GM18502 (cell line): Measurements from ENCODE around the gene VIPAS39.
"Not testable (repeated sequence)": the region's sequence is repeated elsewhere in the genome, so short reads cannot be mapped to it uniquely, and the experiment has no call there.

ENCODE experiments used
- ATAC-seq: cut with Tn5 transposase; IDR thresholded peaks from one replicate; pipeline ENCODE4 v1.9.1; 2021; ENCODE audit warnings: mild to moderate bottlenecking; ENCODE audit not compliant: unreplicated experiment, poor library complexity

VIPAS39 gene

GRCh38 chr14:77473921-77474320, 16.5 kb upstream of the VIPAS39 start:
- no peak for ATAC-seq

GRCh38 chr14:77470224-77470870, 12.9 kb upstream of the VIPAS39 start:
- no peak for ATAC-seq

GRCh38 chr14:77469539-77469938, 12.1 kb upstream of the VIPAS39 start:
- no peak for ATAC-seq

GRCh38 chr14:77469067-77469505, 11.7 kb upstream of the VIPAS39 start:
- ATAC-seq: no peak

- no peak for ATAC-seq
Measured at GRCh38 chr14:77467801-77468200, 10.4 kb upstream of the VIPAS39 start.

GRCh38 chr14:77459072-77459723, 1.8 kb upstream of the VIPAS39 start:
- ATAC-seq: no peak

GRCh38 chr14:77458249-77458950, 999 bp upstream of the VIPAS39 start:
- peak; percentile 27 for ATAC-seq

GRCh38 chr14:77457115-77457521, 283 bp downstream of the VIPAS39 start:
- ATAC-seq: no peak

GRCh38 chr14:77455966-77456640, 1.3 kb downstream of the VIPAS39 start:
- no peak for ATAC-seq

GRCh38 chr14:77442196-77442595, 15.2 kb downstream of the VIPAS39 start:
- ATAC-seq: no peak

GRCh38 chr14:77439861-77440260, 17.5 kb downstream of the VIPAS39 start:
- ATAC-seq: no peak

GRCh38 chr14:77438596-77438995, 18.8 kb downstream of the VIPAS39 start:
- no peak for ATAC-seq

- ATAC-seq: no peak
Measured at GRCh38 chr14:77436042-77436441, 21.4 kb downstream of the VIPAS39 start.

GRCh38 chr14:77426396-77426795, 31.0 kb downstream of the VIPAS39 start:
- no peak for ATAC-seq

- no peak for ATAC-seq
Measured at GRCh38 chr14:77424862-77425261, 32.5 kb downstream of the VIPAS39 start.

GRCh38 chr14:77423423-77423822, 34.0 kb downstream of the VIPAS39 start, which contains the start of gene NOXRED1:
Gene NOXRED1 (minus strand): TSS chr14:77423523. CDS start chr14:77422889, 634 bp downstream.
- no peak for ATAC-seq

GRCh38 chr14:77421201-77421600, 36.2 kb downstream of the VIPAS39 start:
- ATAC-seq: no peak

- no peak for ATAC-seq
Measured at GRCh38 chr14:77416836-77417235, 40.6 kb downstream of the VIPAS39 start.

- not testable (repeated sequence) for ATAC-seq
Measured at GRCh38 chr14:77416098-77416497, 41.3 kb downstream of the VIPAS39 start.

GRCh38 chr14:77415403-77416030, 41.9 kb downstream of the VIPAS39 start:
- not testable (repeated sequence) for ATAC-seq
